Stimulated activated CD4-positive, alpha-beta T cell treated with anti-CD3 and anti-CD28 coated beads, TNF-alpha, amount 100 ng/mL, for 24 hours (primary cell): ENCODE results near the gene LLGL2.

Experiments
- DNase-seq, 3 experiments: peaks; one replicate each; pipeline ENCODE4 v3.0.0-alpha.2; 2020; ENCODE audit warnings: low read depth in 3 of 3

The LLGL2 gene

DNA sequence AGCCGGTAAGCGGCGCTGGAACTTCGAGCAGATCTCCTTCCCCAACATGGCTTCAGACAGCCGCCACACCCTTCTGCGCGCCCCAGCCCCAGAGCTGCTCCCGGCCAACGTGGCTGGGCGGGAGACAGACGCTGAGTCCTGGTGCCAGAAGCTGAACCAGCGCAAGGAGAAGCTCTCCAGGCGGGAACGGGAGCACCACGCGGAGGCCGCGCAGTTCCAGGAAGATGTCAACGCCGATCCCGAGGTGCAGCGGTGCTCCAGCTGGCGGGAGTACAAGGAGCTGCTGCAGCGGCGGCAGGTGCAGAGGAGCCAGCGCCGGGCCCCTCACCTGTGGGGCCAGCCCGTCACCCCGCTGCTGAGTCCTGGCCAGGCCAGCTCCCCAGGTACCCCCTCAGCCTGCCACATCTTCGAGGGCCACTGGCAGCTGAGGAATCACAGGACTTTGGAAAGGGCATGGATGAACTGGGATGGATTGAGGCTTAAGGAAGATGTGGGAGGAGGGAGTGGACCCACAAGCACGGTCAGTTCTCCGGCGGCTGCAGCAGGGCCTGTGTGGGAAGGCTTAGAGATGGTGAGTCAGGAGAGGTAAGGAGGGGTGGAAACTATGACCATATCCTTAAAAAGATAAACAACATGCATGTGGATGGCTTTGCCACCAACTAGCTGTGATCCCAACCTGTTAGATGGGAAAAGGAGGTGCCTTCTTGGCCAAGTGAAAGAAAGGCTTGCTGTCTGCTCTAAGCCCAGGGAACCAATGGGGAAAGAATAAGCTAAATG lies 3.4 kb upstream of the LLGL2 start:
- no peak for DNase-seq

DNA sequence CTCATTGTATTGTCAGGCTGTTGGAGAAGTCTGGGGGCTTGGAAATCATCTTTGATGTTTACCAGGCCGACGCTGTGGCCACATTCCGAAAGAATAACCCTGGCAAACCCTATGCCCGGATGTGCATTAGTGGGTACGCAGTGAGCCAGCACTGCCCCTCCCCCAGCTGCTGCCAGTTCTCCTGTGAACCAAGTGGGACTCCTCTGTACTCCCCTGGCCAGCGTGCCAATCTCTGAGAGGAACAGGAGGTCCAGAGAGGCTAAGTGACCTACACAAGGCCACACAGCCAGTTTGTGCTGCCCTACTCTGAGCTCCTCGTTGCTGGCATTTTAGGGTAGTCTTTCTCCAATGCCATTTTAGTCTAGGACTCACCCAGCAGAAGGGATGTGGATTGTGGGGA lies 1.9 kb upstream of the LLGL2 start:
- DNase-seq: no peak

DNA sequence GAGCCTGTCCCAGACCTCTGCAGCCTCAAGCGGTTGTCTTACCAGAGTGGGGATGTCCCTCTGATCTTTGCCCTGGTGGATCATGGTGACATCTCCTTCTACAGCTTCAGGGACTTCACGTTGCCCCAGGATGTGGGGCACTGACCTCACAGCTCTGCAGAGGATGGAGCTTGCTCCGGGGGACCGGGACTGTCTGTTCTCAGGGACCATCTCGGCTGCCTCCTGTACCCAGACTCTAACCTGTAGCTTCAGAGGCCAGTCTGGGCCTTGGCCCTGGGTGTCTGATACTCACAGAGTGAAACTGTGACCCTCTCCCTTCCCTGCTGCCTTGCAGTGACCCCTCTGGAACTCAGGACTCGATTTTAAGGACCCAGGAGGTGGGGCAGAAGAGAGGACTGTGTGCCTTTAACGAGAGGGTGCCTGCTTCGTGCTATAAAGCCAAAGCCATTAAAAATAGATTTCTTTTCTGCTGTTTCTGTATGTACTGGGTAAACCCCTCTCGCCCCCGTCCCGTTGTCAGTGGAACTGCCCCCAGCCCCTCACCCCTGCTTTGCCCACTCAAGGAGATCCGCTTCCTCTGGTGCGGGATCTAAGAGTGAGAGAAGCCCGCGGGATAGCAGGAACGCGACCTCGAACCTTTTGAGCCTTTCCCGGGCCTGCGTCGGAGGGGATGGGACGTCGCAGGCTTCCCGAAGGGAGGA lies 1.1 kb upstream of the LLGL2 start:
- DNase-seq: no peak

DNA sequence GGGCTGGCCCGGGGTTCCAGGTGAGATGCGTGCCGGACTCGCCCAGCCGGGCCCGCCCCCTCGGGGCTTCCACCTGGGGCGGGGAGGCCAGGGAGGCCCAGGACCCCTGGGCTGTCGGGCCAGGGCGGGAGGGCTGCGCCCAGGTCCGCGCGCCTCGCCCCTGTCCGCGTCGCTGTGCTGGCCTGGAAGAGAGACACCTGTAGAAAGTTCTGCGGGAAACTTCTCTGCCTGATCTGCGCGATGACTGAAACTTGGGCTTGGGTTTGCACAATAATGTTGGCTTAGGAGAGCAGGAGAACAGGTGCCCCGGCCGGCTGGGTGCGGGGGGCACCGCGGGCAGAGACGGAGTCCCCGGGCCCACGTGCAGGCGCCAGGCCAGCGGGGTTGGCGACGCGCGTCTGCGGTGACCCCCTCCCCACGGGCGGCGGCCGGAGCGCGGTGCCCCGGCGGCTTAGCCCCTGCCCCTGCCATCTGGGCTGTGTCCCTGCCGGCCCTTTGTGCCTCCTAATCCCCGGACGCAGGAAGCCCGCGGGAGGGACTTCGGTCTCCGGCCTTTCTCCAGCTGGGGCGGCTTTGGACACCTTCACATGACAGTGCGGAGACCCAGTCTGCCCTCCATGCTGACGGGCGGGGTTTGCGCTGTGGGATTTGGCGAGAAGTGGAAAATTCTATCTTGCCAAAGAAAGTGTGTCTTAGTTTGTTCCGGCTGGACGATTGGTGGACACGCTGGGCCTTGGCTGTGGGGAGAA lies 483 bp downstream of the LLGL2 start:
- no peak for DNase-seq

DNA sequence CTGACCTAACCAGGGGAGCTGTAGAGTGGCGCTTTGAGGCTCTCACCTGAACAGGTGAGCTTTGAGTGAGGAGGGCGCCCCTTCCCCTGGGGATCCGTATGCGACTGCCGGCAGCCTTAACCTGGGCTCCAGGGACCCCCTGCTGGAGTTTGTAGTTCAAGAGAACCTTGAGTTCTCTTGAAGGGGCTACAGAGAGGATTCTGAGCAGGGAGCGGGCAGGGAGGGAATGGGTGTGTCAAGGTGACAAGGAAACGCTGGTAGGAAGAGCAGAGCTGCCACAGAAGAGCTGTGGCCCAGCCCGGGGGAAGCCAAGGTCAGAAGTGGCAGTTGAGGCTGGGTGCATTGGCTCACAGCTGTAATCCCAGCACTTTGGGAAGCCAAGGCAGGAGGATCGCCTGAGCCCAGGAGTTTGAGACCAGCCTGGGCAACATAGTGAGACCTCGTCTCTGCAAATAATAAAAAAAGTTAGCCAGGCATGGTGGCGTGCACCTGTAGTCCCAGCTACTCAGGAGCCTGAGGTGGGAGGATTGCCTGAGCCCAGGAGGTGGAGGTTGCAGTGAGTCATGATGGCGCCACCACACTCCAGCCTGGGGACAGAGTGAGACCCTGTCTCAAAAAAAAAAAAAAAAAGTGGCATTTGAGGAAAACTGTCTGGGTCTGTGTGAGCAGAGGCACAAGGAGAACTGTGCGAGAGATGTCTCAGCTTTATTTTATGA lies 1.2 kb downstream of the LLGL2 start:
- DNase-seq: no peak

DNA sequence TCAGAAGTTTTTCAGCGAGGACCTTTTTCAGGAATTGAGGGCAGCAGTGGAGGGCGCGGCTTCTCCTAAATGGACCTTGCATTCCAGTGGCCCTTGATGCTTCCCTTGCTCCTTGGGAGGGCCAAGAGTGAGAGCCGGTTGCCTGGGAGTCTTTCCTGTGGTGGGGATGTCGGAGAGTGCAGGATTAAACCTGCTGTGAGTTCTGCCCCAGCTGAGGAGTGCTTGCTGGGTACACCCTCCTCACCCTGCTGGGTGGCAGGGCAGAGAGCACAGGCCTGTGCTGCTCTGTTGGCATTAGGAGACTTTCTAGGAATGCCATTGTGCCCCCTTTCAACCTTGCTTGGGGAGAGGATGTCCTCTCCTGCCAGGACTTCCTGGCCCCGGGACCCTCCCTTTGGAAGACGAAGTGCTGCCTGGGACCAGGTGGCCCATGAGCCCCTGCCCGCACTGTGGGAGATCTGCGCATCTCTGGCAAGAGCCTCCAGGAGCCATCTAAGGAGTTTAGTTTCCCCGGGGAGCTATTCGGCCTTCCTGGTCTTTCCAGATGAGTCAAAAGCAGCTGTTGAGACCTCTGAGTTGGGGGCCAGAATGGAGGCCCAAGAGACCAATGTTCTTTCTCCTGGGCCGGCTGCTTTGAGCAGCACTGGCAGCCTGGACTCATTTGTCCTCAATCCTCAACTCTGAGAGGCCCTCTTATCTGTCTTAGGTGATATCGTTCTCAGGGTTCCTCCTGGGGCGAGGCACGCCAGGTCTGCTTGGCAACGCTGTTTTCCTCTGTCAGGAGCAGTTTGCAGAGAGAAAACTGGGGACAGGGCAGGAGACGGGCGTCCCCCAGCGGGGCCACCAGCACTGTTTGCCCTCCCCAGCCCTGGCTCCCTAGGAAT lies 5.6 kb downstream of the LLGL2 start:
- no peak for DNase-seq

DNA sequence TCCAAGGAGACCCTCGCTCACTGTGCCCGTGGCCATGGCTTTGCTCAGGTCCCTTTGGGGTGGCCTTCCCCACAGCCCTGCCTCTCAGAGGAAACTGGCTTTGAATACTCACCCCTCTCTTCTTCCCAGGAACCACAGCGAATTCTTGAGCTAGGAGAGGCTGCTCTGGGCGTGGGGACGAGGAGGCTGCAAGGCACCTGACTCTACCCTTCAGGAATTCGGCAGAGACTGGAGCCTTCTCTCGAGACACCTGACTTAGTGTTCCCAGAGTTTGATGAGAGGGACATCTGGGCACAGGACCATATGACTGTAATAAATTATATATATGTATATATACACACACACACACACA lies 6.2 kb downstream of the LLGL2 start:
- DNase-seq: no peak

DNA sequence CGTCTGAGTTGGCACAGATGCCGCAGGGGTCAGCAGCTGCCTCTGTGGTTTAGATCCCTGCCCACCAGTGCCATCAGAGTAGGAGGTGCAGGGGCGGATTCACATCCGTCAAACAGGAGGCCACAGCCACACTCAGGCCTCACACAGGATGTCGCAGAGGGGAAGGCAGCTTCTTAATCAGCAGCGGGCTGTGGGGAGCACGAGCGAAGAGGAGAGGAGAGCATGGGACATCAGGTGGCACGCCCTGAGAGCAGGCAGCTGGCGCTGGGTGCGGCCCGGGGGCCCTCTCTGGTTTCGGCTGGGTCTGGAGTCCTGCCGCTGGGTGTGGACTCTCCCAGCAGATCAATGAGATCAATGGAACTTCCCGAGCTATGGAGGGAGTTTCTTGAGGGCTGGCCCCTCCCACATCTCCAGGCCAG lies 9.6 kb downstream of the LLGL2 start:
- DNase-seq: peak in 1 of 3 experiments; percentile 58

DNA sequence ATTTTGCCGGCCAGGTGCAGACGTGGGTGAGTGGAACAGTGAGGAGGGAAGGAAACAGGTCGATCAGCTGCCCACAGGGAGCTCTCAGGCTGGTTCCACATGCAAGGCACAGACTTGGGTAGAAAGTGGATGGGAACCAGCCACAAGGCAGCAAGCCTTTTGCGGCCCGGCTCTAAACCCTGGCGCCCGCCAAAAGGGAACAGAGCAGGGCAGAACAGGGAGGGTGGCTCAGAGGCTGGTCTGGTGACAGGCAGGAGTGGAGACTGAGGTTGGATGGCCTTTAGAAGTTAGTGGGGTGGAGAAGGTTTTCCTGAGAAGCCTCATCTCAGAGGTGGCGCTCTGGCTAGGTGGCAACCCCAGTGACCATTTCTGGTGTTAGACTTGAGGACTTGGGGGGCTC lies 10.4 kb downstream of the LLGL2 start:
- DNase-seq: no peak

DNA sequence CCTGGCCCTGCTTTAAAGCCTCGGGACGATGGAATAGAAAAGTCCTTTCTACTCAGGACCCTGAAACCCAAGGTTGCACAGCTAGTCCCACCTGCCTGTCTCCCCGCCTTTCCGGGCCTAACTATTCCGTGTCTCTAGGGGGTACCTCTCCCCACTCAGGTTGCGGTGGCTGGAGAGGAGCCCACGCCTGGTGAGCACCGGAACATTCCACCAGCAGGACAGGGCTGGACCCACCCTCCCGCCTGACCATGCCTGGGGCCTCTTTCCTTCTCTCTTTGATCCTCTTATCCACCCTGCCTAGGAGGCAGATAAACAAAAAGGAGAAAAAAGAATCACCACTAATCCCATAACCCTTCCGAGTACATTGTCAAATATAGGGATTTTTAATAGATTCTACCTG lies 10.9 kb downstream of the LLGL2 start:
- DNase-seq: no peak

DNA sequence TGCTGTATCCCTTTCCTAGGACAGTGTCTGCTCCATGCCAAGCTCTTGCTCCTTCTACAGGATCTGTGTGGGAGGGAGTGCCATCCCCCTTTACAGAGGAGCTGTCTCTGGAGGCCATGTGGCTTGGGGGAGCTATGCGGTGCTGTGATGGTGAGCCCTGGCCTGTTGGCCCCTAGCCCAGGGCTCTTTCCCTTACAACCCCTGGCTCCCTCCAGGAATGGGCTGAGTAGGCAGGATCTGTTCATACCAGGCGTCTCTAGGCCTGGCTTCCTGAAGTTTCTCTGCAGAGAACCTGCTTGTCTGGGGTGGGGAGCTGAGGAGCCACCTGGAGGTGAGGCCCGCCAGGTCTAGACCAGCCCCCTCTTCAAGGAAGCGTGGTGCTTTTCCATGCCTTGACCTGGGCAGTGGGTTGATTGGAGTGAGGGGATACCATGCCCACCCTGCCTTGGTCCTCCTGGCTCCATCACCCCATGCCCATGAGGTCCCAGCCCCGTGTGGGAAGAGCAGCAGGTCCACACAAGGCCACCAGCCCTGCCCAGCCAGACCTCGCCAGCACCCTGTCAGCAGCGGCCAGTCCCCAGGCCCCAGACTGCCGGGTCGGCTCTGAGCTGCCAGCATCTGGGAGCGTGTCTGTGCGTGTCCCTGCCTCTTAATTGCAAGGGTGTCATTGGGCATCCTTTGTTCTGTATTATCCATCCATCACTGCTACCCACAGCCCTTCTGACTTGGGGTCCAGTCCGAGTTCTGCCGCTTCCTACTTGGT lies 14.7 kb downstream of the LLGL2 start:
- no peak for DNase-seq

DNA sequence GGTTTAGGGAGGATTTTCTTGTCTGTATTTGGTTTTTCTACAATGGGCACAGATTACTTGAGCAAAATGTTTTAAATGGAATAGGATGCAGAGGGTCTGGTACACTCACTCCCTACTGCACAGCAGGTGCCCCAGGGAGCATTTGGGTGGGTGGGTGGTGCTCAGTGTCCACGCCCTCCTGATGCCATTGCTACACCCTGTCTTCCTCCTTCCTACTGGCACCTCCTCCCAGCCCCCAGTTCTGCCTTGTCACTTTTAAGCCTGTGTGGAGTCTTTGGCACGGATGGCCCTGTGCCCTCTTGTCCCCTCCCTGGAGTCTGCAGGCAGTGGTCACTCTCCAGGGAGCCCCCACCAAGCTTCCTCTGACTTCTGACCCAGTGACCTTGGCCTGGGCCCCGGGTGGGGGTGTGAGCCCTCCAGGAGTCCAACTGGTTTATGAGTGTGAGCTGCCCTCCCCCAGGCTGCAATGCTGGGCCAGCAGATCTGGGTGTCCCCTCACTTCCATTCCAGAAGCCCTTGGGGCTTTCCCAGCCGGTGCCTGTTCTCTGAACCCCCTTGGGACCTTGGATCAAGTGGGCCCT lies 15.5 kb downstream of the LLGL2 start:
- DNase-seq: no peak

DNA sequence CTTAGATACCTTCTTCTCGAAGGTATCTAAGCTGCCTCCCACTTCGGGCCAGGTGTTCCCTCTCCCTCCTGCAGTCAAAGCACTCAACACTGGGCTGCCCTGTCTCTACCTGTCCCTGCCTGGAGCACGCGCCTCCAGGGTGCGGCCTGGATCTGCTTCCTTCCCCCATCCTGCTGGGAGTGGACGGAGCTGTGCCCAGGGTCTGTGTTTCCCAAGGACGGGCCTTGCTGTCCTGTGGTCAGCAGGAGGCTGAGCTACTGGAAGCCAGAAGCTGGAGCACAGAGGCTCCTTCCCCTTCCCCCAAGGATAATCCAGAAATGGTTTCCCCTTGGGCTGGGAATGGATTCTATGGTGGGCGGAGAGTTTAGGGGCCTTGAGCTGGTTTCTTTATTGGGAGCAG lies 16.7 kb downstream of the LLGL2 start:
- no peak for DNase-seq

DNA sequence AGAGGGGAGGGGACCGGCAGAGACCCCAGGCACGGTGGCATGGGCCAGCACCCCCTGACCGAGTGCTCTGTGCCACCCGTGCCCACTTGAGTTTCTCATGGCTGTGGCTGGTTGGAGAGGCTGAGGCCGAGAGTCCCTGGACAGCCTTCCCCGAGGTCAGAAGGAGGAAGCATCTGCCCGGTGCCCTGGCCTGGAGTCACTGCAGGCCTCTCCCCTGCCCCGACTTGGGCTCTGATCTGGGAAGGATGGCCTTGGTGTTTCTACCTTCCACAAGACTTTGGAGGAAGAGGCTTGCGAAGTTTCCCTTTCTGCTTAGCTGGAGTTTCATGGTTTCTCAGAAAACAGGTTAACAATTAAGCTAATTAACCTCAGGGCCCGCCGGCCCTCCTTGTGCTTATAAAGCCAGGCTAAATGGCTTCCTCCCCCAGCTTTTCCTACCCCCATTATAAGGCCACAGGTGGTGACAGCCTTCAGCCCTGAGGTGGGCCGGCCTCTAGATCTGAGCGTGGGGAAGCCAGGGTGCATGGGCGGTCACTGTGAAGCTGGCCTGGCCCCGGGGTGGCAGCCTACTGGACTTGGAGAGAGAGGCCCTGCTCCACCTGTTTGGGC lies 17.3 kb downstream of the LLGL2 start:
- no peak for DNase-seq

DNA sequence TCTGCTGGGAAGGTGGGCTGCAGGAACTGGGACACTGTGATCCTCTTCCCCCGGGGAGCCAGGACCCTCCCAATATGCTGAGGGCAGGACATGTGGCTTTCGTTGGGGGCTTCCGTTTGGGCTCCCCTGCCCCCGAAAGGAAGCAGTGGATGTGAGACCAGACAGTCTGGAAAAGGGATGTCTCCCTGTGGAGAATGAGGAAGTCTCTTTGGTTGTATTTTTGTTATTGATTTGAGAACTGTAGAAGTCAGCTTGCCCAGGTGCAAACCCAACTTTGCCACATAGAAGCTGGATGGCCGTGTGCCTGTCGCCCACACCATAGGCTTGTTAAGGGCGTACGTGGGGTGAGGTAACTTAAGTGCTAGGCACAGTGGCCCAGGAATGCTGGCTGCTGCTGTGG lies 18.8 kb downstream of the LLGL2 start:
- no peak for DNase-seq

DNA sequence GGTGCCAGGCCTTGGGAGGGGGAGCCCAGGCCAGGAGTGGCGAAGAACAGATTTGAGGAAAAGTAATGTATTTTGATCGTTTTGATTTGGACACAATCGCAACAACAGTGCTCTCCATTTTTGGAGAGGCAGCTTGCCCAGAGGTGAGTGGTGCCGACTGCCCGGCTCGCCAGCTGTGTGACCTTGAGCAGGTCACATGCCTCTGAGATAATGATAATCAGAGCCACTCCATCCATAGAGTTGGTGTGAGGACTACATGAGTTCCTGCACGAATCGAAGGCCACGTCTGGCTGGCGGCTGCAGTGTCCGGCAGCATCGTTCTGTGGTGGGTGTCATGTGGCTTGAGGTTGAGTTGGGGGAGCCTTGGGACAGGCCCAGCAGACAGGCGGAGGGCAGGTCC lies 20.7 kb downstream of the LLGL2 start:
- no peak for DNase-seq

DNA sequence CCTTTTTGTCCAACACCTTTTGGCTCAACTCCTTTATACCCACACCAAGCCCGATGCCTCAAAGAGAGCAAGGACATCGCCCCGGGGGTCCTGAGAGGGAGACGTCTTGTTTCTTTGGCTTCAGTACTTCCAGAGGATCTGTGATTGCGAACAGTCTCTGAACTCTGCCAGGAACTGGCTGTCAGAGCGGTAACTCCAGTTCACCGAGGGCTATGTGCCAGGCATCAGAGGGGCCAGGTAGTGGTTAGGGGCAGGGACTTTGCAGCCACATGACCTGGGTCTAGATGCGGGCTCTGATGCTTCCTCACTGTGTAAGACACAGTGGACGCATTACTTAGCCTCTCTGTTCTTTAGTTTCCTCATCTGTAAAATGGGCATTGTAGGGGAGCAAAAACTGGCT lies 21.6 kb downstream of the LLGL2 start:
- no peak for DNase-seq

DNA sequence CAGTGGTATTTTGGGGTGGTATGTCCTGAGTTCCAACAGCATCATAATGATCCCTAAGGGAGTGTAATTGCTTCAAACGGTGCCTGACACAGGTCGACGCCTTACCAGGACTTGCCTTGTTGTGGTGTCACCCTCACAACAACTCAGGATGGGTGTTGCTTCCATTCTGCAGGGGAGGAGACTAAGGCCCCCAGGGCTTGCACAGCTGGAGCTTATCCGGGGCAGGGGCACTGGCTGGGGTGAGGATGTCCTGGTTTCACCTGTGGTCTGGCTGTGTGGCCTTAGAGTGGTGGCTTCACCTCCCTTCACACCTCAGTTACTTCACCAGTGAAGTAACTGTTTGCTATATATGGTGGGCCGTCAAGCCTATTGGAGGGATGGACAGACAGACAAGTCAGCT lies 23.3 kb downstream of the LLGL2 start:
- no peak for DNase-seq

DNA sequence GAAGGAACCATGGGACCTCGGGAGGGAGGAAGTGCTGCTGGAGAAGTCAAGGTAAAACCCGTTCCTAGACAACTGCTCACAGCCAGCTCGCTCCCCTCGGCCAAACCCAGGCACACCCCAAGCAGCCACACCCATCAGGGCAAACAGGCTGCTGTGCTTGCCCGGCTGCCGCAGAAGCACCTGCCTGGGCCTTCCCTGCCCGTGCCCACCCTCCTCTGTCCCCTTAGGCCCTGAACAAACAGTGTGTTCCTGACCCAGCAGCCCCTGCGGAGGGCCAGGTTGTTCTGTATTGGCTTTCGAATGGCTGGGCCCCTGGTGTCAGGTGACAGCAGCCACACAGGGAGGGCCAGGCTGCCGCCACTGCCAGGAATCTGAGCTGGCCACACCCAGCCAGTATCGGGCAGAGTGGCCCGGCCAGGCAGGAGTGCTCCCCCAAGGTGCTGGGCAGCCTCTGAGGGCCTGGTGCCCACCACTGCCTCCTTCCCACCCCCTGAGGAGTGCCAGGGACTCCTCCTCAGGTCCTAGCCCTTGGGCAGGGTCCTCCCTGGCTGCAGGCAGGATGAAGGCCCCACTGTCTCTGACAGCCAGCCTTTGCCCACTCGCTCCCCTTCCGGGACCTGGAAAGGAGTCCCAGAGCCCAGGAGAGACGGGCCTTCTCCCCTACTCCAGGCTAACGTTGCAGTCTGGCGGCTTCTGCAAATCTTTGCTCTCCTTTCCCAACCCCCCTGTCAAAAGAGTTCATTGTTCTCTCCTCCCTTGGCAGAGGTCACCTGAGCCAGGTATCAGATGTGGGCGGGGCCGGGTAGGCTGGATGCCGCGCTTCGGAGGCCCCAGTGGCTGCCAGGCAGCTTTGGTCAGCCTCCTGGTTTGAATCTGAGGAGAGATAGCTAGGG lies 24.0 kb downstream of the LLGL2 start:
- no peak for DNase-seq
